ENCODE results near the gene COL23A1.

- TF ChIP-seq CTCF (conservative IDR thresholded peaks at IDR 0.05; ENCODE audit: low read depth, low read length) (no peak), EZH2 (IDR thresholded peaks at IDR 0.05; ENCODE audit: low read length, unreplicated experiment) (no peak), EZH2phosphoT487 (IDR thresholded peaks at IDR 0.05; ENCODE audit: borderline replicate concordance, low read length) (no peak)
These were observed 201.7 kb downstream of the COL23A1 start for GRCh38 chr5:178388386-178389025.

Data from PC-3 (cell line).